ENCODE results near the gene ITSN1.

Gene ITSN1

GRCh38 chr21:33834801-33835500 lies 192.7 kb downstream of the ITSN1 start:
- TF ChIP-seq, protein P1, sequence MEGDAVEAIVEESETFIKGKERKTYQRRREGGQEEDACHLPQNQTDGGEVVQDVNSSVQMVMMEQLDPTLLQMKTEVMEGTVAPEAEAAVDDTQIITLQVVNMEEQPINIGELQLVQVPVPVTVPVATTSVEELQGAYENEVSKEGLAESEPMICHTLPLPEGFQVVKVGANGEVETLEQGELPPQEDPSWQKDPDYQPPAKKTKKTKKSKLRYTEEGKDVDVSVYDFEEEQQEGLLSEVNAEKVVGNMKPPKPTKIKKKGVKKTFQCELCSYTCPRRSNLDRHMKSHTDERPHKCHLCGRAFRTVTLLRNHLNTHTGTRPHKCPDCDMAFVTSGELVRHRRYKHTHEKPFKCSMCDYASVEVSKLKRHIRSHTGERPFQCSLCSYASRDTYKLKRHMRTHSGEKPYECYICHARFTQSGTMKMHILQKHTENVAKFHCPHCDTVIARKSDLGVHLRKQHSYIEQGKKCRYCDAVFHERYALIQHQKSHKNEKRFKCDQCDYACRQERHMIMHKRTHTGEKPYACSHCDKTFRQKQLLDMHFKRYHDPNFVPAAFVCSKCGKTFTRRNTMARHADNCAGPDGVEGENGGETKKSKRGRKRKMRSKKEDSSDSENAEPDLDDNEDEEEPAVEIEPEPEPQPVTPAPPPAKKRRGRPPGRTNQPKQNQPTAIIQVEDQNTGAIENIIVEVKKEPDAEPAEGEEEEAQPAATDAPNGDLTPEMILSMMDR (IDR thresholded peaks at IDR 0.05; ENCODE audit: insufficient read depth, low read length, poor library complexity, severe bottlenecking), result no peak
- no peaks in the 10 kb centered on the region for H3K27me3 ChIP-seq (replicated peaks; ENCODE audit: control insufficient read depth, insufficient read depth, low read length)
- DNase-seq (ENCODE audit: extremely low read depth, insufficient read length), result no peak
- H3K4me3 ChIP-seq (replicated peaks; ENCODE audit: low read depth, low read length), result no peak overlapping the region
- H3K36me3 ChIP-seq (ENCODE audit: control insufficient read depth, insufficient read depth, low read length), result no peaks in the 10 kb centered on the region

- Histone ChIP-seq H3K4me3 (replicated peaks; ENCODE audit: low read depth, low read length) (no peak overlapping the region), H3K27me3 (replicated peaks; ENCODE audit: control insufficient read depth, insufficient read depth, low read length) (no peaks in the 10 kb centered on the region), H3K36me3 (ENCODE audit: control insufficient read depth, insufficient read depth, low read length) (no peaks in the 10 kb centered on the region)
- no peak for DNase-seq (ENCODE audit: extremely low read depth, insufficient read length)
- TF ChIP-seq, protein P1 (IDR thresholded peaks at IDR 0.05; ENCODE audit: insufficient read depth, low read length, poor library complexity, severe bottlenecking), result no peak
These were observed 193.6 kb downstream of the ITSN1 start for GRCh38 chr21:33835920-33836319.

DNA sequence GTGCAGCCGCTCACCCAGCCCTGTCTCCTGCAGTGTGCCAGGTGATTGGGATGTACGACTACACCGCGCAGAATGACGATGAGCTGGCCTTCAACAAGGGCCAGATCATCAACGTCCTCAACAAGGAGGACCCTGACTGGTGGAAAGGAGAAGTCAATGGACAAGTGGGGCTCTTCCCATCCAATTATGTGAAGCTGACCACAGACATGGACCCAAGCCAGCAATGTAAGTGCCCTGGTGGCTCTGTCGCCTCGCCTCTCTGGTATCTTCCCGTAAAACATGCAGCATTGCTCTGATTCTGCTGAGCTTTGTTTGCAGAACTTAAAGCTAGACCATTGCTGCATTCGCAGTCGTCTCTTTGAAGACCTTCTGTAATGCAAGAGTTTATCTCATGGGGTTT lies 194.1 kb downstream of the ITSN1 start:
- Histone ChIP-seq H3K4me3 (replicated peaks; ENCODE audit: low read depth, low read length) (no peak overlapping the region), H3K36me3 (ENCODE audit: control insufficient read depth, insufficient read depth, low read length) (no peaks in the 10 kb centered on the region), H3K27me3 (replicated peaks; ENCODE audit: control insufficient read depth, insufficient read depth, low read length) (no peaks in the 10 kb centered on the region)
- DNase-seq (ENCODE audit: extremely low read depth, insufficient read length), result no peak
- TF ChIP-seq, protein P1 (IDR thresholded peaks at IDR 0.05; ENCODE audit: insufficient read depth, low read length, poor library complexity, severe bottlenecking), result no peak

DNA sequence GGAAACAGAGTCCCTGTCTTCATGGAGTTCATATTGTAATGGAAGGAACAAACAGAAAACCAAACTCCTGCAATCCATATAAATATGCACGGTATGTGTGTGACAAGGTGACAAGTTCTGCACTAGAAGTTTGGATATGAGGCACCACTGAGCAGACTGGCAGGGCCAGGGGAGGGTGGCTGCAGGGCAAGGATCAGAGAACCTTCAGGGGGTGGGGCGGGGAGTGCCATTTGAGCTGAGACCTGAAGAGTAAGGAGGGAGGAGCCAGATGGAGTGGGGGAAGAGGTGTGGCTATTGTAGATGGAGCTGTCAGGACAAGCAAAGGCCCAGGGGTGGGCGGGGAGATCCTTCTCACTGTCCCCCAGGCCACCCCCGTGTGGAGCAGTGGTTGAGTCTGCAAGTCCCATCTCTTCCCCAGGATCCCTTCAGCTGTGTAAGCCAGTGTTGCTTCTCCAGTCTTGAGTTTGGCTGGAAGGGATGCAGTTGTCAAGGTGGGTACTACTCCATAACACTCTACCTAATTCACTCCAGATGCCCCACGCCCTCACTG lies 196.9 kb downstream of the ITSN1 start:
- no peak overlapping the region for H3K4me3 ChIP-seq (replicated peaks; ENCODE audit: low read depth, low read length)
- H3K36me3 ChIP-seq (ENCODE audit: control insufficient read depth, insufficient read depth, low read length), result no peaks in the 10 kb centered on the region
- no peaks in the 10 kb centered on the region for H3K27me3 ChIP-seq (replicated peaks; ENCODE audit: control insufficient read depth, insufficient read depth, low read length)
- TF ChIP-seq, protein P1 (IDR thresholded peaks at IDR 0.05; ENCODE audit: insufficient read depth, low read length, poor library complexity, severe bottlenecking), result no peak
- no peak for DNase-seq (ENCODE audit: extremely low read depth, insufficient read length)

DNA sequence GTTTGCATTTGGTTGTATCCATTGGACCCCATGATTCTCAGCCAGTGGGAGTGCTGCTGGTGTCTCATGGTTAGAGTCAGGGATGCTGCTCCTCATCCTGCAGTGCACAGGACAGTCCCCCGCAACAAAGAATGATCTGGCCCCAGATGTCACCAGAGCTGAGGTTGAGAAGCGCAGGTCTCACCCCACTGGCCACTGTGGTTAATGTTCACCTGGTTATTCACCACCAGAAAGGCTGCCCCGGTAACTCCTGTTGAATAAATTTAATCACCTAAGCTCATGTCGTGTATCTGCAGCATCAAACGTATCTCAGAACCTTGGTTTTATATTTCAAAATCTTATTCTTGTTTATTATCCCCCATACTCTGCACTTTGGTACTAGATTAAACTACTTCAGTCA lies 197.5 kb downstream of the ITSN1 start:
- Histone ChIP-seq H3K36me3 (ENCODE audit: control insufficient read depth, insufficient read depth, low read length) (no peaks in the 10 kb centered on the region), H3K4me3 (replicated peaks; ENCODE audit: low read depth, low read length) (no peak overlapping the region), H3K27me3 (replicated peaks; ENCODE audit: control insufficient read depth, insufficient read depth, low read length) (no peaks in the 10 kb centered on the region)
- TF ChIP-seq, protein P1 (IDR thresholded peaks at IDR 0.05; ENCODE audit: insufficient read depth, low read length, poor library complexity, severe bottlenecking), result no peak
- no peak for DNase-seq (ENCODE audit: extremely low read depth, insufficient read length)

Measured in GM06990 (cell line).